Osteoblast (primary cell): ENCODE data around the gene SON. TPM values are rescaled to one million over a fixed set of nuclear protein-coding genes. Genes with fewer than 3 reads are reported as not detected.

Experiments
- DNase-seq: peaks from one replicate; pipeline ENCODE4 v3.0.0; 2011; ENCODE audit warnings: low spot score, mixed read lengths; ENCODE audit not compliant: insufficient read length; ENCODE audit errors: missing footprints
- H2AFZ ChIP-seq: 2 replicates; pipeline ENCODE4 v1.6.0; 2011; ENCODE audit warnings: mild to moderate bottlenecking, low read length
- H3K27ac ChIP-seq: 2 replicates; pipeline ENCODE4 v1.5.1; 2011; ENCODE audit warnings: mild to moderate bottlenecking, low read depth, low read length, moderate library complexity
- H3K27me3 ChIP-seq: 2 replicates; pipeline ENCODE4 v1.6.0; 2012; ENCODE audit warnings: mild to moderate bottlenecking, control low read depth, inconsistent platforms, low read length, moderate library complexity; ENCODE audit not compliant: insufficient read depth
- H3K36me3 ChIP-seq: 2 replicates; pipeline ENCODE4 v1.5.1; 2011; ENCODE audit warnings: mild to moderate bottlenecking, low read length, control low read depth, moderate library complexity; ENCODE audit not compliant: insufficient read depth
- H3K4me1 ChIP-seq: 2 replicates; pipeline ENCODE4 v1.5.1; 2011; ENCODE audit warnings: mild to moderate bottlenecking, low read length, control low read depth, moderate library complexity; ENCODE audit not compliant: insufficient read depth
- H3K4me2 ChIP-seq: 2 replicates; pipeline ENCODE4 v1.6.0; 2011; ENCODE audit warnings: mild to moderate bottlenecking, low read length; ENCODE audit not compliant: insufficient read depth
- H3K4me3 ChIP-seq: fragments of 200-600 bp; sonication (generic); 3 replicates; pipeline ENCODE4 v1.5.1; 2012; ENCODE audit warnings: mild to moderate bottlenecking, low read length, inconsistent platforms; ENCODE audit not compliant: insufficient read depth
- H3K79me2 ChIP-seq: 2 replicates; pipeline ENCODE4 v1.6.0; 2012; ENCODE audit warnings: mild to moderate bottlenecking, low read length, control low read depth, inconsistent platforms; ENCODE audit not compliant: insufficient read depth
- H3K9me3 ChIP-seq: 2 replicates; pipeline ENCODE4 v1.5.1; 2011; ENCODE audit warnings: low read depth, low read length, control low read depth
- H4K20me1 ChIP-seq: 2 replicates; pipeline ENCODE4 v1.6.0; 2012; ENCODE audit warnings: mild to moderate bottlenecking, low read length, control low read depth; ENCODE audit not compliant: insufficient read depth
- total RNA-seq: library from RNA; depleted of rRNA; stranded (reverse); fragments of >200 nt; gene quantifications from 2 replicates; pipeline ENCODE4 v1.2.3, GENCODE V29; 2012
- TF ChIP-seq, protein P1 (sequence below): IDR thresholded peaks from 2 replicates; pipeline ENCODE4 v1.5.1; 2011; ENCODE audit warnings: mild to moderate bottlenecking, low read depth, low read length, moderate library complexity; ENCODE audit errors: extremely low read depth

SON gene
- total RNA-seq, 1 donor = 137 TPM

DNA sequence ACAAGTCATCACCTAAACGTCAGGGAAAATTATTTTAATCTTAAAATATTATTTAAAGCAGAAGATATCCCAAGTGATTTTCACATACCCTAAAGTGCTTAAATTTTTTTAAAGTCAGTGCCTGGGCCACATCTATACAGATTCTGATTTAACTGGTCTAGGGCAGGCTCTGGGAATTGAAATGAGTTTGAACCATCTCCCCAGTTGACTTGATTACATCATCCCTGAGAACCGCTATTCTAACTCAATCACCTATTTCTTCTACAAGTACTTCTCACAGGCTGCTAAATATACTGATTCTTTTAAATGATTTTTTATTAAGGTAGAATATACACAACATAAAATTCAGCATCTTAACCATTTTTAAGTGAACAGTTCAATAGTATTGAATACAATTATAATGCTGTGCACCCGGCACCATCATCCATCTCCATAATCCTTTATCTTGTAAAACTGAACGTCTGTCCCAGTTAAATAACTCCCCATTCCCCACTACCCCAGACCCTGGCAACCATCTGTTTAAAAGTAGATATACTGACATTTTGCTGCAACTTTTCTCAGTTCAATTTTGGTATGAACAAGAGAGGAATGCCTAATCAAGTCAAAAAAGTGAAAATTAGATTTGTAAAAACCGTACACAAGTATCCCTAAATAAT, 20.4 kb upstream of the SON start:
- no peak overlapping the region for H3K27ac ChIP-seq
- H2AFZ ChIP-seq = no peak overlapping the region
- no peak overlapping the region for H3K4me2 ChIP-seq
- TF ChIP-seq, protein P1, sequence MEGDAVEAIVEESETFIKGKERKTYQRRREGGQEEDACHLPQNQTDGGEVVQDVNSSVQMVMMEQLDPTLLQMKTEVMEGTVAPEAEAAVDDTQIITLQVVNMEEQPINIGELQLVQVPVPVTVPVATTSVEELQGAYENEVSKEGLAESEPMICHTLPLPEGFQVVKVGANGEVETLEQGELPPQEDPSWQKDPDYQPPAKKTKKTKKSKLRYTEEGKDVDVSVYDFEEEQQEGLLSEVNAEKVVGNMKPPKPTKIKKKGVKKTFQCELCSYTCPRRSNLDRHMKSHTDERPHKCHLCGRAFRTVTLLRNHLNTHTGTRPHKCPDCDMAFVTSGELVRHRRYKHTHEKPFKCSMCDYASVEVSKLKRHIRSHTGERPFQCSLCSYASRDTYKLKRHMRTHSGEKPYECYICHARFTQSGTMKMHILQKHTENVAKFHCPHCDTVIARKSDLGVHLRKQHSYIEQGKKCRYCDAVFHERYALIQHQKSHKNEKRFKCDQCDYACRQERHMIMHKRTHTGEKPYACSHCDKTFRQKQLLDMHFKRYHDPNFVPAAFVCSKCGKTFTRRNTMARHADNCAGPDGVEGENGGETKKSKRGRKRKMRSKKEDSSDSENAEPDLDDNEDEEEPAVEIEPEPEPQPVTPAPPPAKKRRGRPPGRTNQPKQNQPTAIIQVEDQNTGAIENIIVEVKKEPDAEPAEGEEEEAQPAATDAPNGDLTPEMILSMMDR = no peak
- no peaks in the 10 kb centered on the region for H3K27me3 ChIP-seq
- H3K36me3 ChIP-seq = peaks cover 49% of the 10 kb centered on the region
- DNase-seq = no peak
- no peaks in the 10 kb centered on the region for H3K4me1 ChIP-seq
- H3K79me2 ChIP-seq = no peaks in the 10 kb centered on the region
- H3K4me3 ChIP-seq = no peak overlapping the region
- no peaks in the 10 kb centered on the region for H4K20me1 ChIP-seq
- H3K9me3 ChIP-seq = no peaks in the 10 kb centered on the region

DNA sequence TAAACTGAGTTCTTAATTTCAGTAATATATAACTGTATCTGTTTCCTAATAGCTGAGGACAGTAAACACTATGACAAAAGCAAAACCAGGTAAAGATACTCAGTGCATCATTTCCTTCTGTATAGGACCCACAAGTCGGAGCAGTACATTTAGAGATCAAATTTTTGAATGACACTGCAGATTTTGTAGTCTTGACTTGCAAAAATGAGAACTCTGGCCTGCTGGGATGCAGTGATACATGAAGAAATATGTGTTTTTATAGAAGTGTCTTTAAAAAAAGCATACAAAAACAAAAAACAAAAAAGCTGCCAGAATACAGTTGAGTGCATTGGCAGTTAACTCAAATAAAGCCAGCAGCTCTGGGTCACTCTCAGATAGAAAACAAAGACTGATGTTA, 19.9 kb upstream of the SON start:
- H2AFZ ChIP-seq = no peak overlapping the region
- H3K27ac ChIP-seq = no peak overlapping the region
- H3K4me2 ChIP-seq = no peak overlapping the region
- TF ChIP-seq, protein P1 = no peak
- no peak overlapping the region for H3K4me3 ChIP-seq
- no peaks in the 10 kb centered on the region for H3K4me1 ChIP-seq
- H3K9me3 ChIP-seq = no peaks in the 10 kb centered on the region
- no peaks in the 10 kb centered on the region for H4K20me1 ChIP-seq
- peaks cover 52% of the 10 kb centered on the region for H3K36me3 ChIP-seq
- H3K27me3 ChIP-seq = no peaks in the 10 kb centered on the region
- no peaks in the 10 kb centered on the region for H3K79me2 ChIP-seq
- DNase-seq = no peak

DNA sequence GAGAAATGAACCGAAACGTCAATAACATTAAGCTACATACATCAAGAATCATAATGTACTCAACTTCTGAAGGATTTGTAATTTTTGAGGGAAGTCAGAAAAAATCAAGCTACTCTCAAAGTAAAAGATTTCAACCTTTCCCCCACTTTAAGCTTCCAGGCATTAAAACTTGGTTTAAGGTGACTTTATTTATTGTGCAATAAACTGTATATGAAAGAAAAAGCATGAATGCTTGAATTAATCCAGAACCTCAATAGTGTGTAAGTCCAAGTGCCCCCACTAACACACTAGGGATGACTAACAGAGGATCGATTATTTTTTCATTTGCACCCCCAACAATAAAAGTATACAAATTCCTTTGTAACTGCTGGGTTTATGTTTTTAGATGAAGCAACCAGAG, 11.8 kb upstream of the SON start:
- Histone ChIP-seq H3K4me1 (no peaks in the 10 kb centered on the region), H3K9me3 (no peaks in the 10 kb centered on the region), H3K27ac (no peak overlapping the region), H3K27me3 (no peaks in the 10 kb centered on the region), H3K4me3 (no peak overlapping the region), H3K4me2 (no peak overlapping the region), H3K79me2 (no peaks in the 10 kb centered on the region), H3K36me3 (peaks cover 74% of the 10 kb centered on the region), H2AFZ (no peak overlapping the region), H4K20me1 (no peaks in the 10 kb centered on the region)
- DNase-seq = no peak
- TF ChIP-seq, protein P1 = no peak

DNA sequence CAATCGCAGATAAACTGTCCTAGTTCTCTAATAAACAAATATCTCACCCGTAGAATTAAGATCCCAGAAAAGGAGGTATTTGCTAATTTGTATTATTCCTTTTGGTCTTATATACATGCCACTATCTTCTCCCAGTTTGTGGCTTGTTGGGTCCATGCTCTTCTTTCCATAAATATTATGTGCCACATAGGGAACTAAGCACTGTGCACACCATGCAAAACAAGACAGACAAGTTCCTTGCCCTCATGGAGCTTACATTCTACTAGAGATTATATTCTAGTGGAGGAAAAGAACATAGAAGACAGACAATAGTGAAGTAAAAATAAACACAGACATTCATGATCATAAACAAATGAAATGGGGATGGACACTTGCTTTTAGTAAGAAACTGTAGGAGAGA, 5.6 kb upstream of the SON start:
- no peaks in the 10 kb centered on the region for H3K9me3 ChIP-seq
- H4K20me1 ChIP-seq = no peaks in the 10 kb centered on the region
- H3K4me3 ChIP-seq = no peak overlapping the region
- peaks cover 48% of the 10 kb centered on the region for H3K79me2 ChIP-seq
- H3K36me3 ChIP-seq = peaks cover 55% of the 10 kb centered on the region
- no peak overlapping the region for H2AFZ ChIP-seq
- no peaks in the 10 kb centered on the region for H3K27me3 ChIP-seq
- H3K4me1 ChIP-seq = peaks cover 23% of the 10 kb centered on the region
- TF ChIP-seq, protein P1 = no peak
- no peak overlapping the region for H3K27ac ChIP-seq
- H3K4me2 ChIP-seq = no peak overlapping the region
- no peak for DNase-seq
